K562 (cell line): Measurements from ENCODE around the gene CSRP2. TPM values are rescaled to one million over a fixed set of nuclear protein-coding genes. Genes with fewer than 3 reads are reported as not detected.

Experiments used
- ATAC-seq: fragments of 200-7000 bp; cut with Tn5 transposase; 3 replicates; pipeline ENCODE4 v1.9.1; 2020; ENCODE audit warnings: moderate library complexity
- BruUV-seq: library from RNA; stranded (reverse); fragments of 400-500 nt; replicated peaks from 2 replicates; lab custom pipeline; 2021; lab: Mats Ljungman, UMichigan
- CTCF ChIA-PET: fragments of 300-600 bp; formaldehyde crosslinking; extraction: SDS; loops from one replicate; lab custom pipeline; 2021; ENCODE audit warnings: low intra/inter-chr PET ratio; lab: Yijun Ruan, JAX
- POLR2A ChIA-PET: fragments of 300-600, 350-650 bp; sonication (Branson Sonifier 250); formaldehyde crosslinking; extraction: SDS; loops from one replicate; lab custom pipeline; 2021; ENCODE audit warnings: antibody characterized with exemption, inconsistent platforms; lab: Yijun Ruan, JAX
- DNase-seq, 4 experiments: peaks; one replicate each; pipeline versions ENCODE4 v3.0.0 to v3.0.0-alpha.2; 2011 to 2018; ENCODE audit warnings: low spot score in 3 of 4, mixed read lengths in 3 of 4; ENCODE audit errors: extremely low read depth in 1 of 4
- FAIRE-seq: peaks from 2 replicates; lab custom pipeline; 2011; peaks lifted over from hg19 to GRCh38; lab: Jason Lieb, UNC
- H2AFZ ChIP-seq: 2 replicates; pipeline ENCODE4 v1.6.0; 2011; ENCODE audit warnings: low read depth, low read length, control low read depth, inconsistent platforms
- H3K27ac ChIP-seq: fragments of 200-600 bp; 3 replicates; pipeline ENCODE4 v1.8.0; 2011; ENCODE audit warnings: low read depth, mild to moderate bottlenecking, control low read depth, inconsistent platforms, low read length, moderate library complexity, mixed read lengths; ENCODE audit errors: extremely low read depth
- H3K27me3 ChIP-seq, 2 experiments: fragments of 300-600 bp in 1 of 2; 2 replicates in 1 of 2; 3 replicates in 1 of 2; pipeline versions ENCODE4 v1.6.0 to v1.8.0; 2011; ENCODE audit warnings: inconsistent platforms in 2 of 2, low read length in 2 of 2, mild to moderate bottlenecking in 1 of 2, mixed read lengths in 1 of 2, moderate library complexity in 1 of 2; ENCODE audit not compliant: control insufficient read depth in 2 of 2, insufficient read depth in 2 of 2
- H3K36me3 ChIP-seq: fragments of 300-600 bp; 3 replicates; pipeline ENCODE4 v1.8.0; 2011; ENCODE audit warnings: mild to moderate bottlenecking, low read length, inconsistent platforms; ENCODE audit not compliant: control insufficient read depth, insufficient read depth
- H3K4me1 ChIP-seq, 2 experiments: fragments of 200-600 bp in 1 of 2; replicated peaks in 1 of 2; 2 replicates in 1 of 2; 3 replicates in 1 of 2; pipeline versions ENCODE4 v1.5.1 to v1.8.0; 2011; ENCODE audit warnings: inconsistent platforms in 2 of 2, low read length in 2 of 2, mild to moderate bottlenecking in 1 of 2, mixed read lengths in 1 of 2, moderate library complexity in 1 of 2; ENCODE audit not compliant: control insufficient read depth in 2 of 2, insufficient read depth in 2 of 2
- H3K4me2 ChIP-seq: 2 replicates; pipeline ENCODE4 v1.6.1; 2011; ENCODE audit warnings: low read length, control low read depth, inconsistent platforms, mixed read lengths; ENCODE audit not compliant: insufficient read depth
- H3K4me3 ChIP-seq: fragments of 200-600 bp; sonication (generic), shearing (Covaris generic); 2 replicates; pipeline ENCODE4 v1.5.1; 2016; ENCODE audit warnings: control low read depth, inconsistent platforms
- H3K79me2 ChIP-seq: fragments of 200-600 bp; 3 replicates; pipeline ENCODE4 v1.8.0; 2011; ENCODE audit warnings: low read length, inconsistent platforms; ENCODE audit not compliant: control insufficient read depth, insufficient read depth
- H3K9ac ChIP-seq, 2 experiments: 2 replicates each; pipeline versions ENCODE4 v1.6.0 to v1.6.1; 2011; ENCODE audit warnings: low read depth in 2 of 2, low read length in 2 of 2, control low read depth in 1 of 2, inconsistent platforms in 1 of 2, mild to moderate bottlenecking in 1 of 2, mixed read lengths in 1 of 2; ENCODE audit not compliant: insufficient read depth in 1 of 2
- H3K9me1 ChIP-seq: one replicate; pipeline ENCODE4 v1.6.0; 2011; ENCODE audit warnings: inconsistent platforms, mild to moderate bottlenecking, low read length, moderate library complexity; ENCODE audit not compliant: control insufficient read depth, insufficient read depth
- H3K9me3 ChIP-seq: replicated peaks from 2 replicates; pipeline ENCODE4 v1.5.1; 2011; ENCODE audit warnings: low read depth, low read length, inconsistent platforms; ENCODE audit not compliant: control insufficient read depth, insufficient read depth
- H4K20me1 ChIP-seq: replicated peaks from 2 replicates; pipeline ENCODE4 v1.6.1; 2011; ENCODE audit warnings: low read length, inconsistent platforms, mixed read lengths; ENCODE audit not compliant: control insufficient read depth, insufficient read depth
- CREB1 ChIP-seq, 2 experiments: sonication (generic) in 1 of 2; formaldehyde crosslinking in 1 of 2; IDR thresholded peaks; 2 replicates each; pipeline versions ENCODE4 v1.6.1 to v1.8.0; 2012 to 2022; ENCODE audit warnings: inconsistent platforms in 1 of 2, mild to moderate bottlenecking in 1 of 2, missing genetic modification reagents in 1 of 2, moderate library complexity in 1 of 2
- CREM ChIP-seq: IDR thresholded peaks from 2 replicates; pipeline ENCODE4 v1.6.1; 2014; ENCODE audit warnings: antibody characterized with exemption, low read depth
- RBFOX2 ChIP-seq: fragments of 200-400 bp; formaldehyde crosslinking; IDR thresholded peaks from 2 replicates; pipeline ENCODE4 v1.6.1; 2017; ENCODE audit warnings: low read depth, mild to moderate bottlenecking, low read length, moderate library complexity
- RBM22 ChIP-seq: fragments of 200-400 bp; formaldehyde crosslinking; IDR thresholded peaks from 2 replicates; pipeline ENCODE4 v1.6.1; 2018; ENCODE audit warnings: low read length, low read depth; ENCODE audit not compliant: poor library complexity, severe bottlenecking
- SRSF9 ChIP-seq: fragments of 200-400 bp; formaldehyde crosslinking; IDR thresholded peaks from 2 replicates; pipeline ENCODE4 v1.6.1; 2017; ENCODE audit warnings: low read depth, low read length, borderline replicate concordance
- ZNF274 ChIP-seq: IDR thresholded peaks from 2 replicates; pipeline ENCODE4 v1.6.1; 2011; ENCODE audit warnings: low read depth, mild to moderate bottlenecking, low read length, moderate library complexity, borderline replicate concordance
- ZNF408 ChIP-seq: fragments of 250-450 bp; sonication (Bioruptor Pico); IDR thresholded peaks from 2 replicates; pipeline ENCODE4 v1.4.0; 2020; ENCODE audit warnings: low read depth, mild to moderate bottlenecking, moderate library complexity
- WGBS: fragments of 100-300 bp; shearing (Covaris generic); methylation state at CpG from one replicate; pipeline ENCODE4 v1.1.6; 2016; ENCODE audit warnings: low coverage, mixed read lengths; ENCODE audit not compliant: insufficient coverage; ENCODE audit errors: missing lambda C conversion rate; 5-methylcytosine and 5-hydroxymethylcytosine counted together
- in situ Hi-C: fragments of 300-500 bp; cut with MboI; formaldehyde crosslinking; loops from 4 replicates; pipeline ENCODE4 v1.15.0; 2018; ENCODE audit warnings: inconsistent platforms, mixed read lengths
- intact Hi-C: fragments of 100-400 bp; cut with micrococcal nuclease; formaldehyde crosslinking; loops from 2 replicates; pipeline ENCODE4 v1.14.2; 2022
- polyA plus RNA-seq, 8 experiments: library from polyadenylated mRNA; depleted of rRNA in 4 of 8; stranded (reverse) in 5 of 8; unstranded in 3 of 8; fragments of >200 nt; fragmentation: Nextera tagmentation in 2 of 8; fragmentation: Illumina TruSeq in 1 of 8; extraction: Ambion mirVana in 2 of 8; extraction: Trizol in 1 of 8; gene quantifications; 2 replicates each; pipeline versions ENCODE4 v1.2.1 to v1.2.3, GENCODE V29; 2011 to 2014; ENCODE audit warnings: inconsistent platforms in 1 of 8, missing spikeins in 1 of 8
- total RNA-seq, 7 experiments: library from RNA; depleted of rRNA in 6 of 7; stranded (reverse); fragments of >200 nt in 6 of 7; fragmentation: Illumina TruSeq in 2 of 7; extraction: Trizol in 2 of 7; gene quantifications; 2 replicates each; pipeline versions ENCODE4 v1.2.1 to v1.2.3, GENCODE V29; 2011 to 2021; ENCODE audit warnings: low replicate concordance in 1 of 7
- TF ChIP-seq, protein P1 (sequence below): fragments of 450-650 bp; IDR thresholded peaks from 2 replicates; pipeline ENCODE4 v1.7.0; 2016; ENCODE audit warnings: borderline replicate concordance
- TF ChIP-seq, protein P2 (sequence below): fragments of 250-450 bp; sonication (Bioruptor Pico); IDR thresholded peaks from 2 replicates; pipeline ENCODE4 v1.5.0; 2021; ENCODE audit warnings: mild to moderate bottlenecking, moderate library complexity

CSRP2 gene
- total and polyA plus RNA-seq, 9 of the 15 experiments (the other 6 are each of a cell fraction or from before 2014, with no cell fraction given), result 0.32 to 6.2 (median 2.3) TPM

DNA sequence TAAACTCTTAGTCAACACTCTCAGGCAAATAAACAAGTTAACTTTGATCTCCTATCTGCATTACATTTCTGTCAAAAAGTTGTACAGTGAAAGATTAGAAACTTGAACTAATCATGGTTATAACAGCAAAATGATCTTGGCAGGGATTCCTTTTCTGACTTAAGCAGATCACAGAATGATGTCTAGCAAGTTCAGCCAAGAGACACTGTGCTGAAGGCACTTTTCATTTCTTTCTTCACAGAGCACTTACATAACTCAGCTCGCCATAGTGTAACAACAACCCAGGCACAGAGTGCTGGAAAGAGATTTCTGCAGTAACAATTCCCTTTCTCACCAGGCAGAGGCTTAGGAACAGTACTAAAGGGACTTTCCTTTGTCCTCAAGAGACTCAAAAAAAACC is 19.6 kb upstream of the CSRP2 start:
- FAIRE-seq (no peak), ATAC-seq (no peak), DNase-seq (no peak)
- Histone ChIP-seq H3K4me2 (no peak overlapping the region), H3K27ac (no peak overlapping the region), H3K9me1 (no peaks in the 10 kb centered on the region), H3K79me2 (no peaks in the 10 kb centered on the region), H2AFZ (no peak overlapping the region), H3K27me3 (no peaks in the 10 kb centered on the region; a peak in 1 of 5 replicates), H3K9me3 (no peaks in the 10 kb centered on the region; the same call in 1 of the 2 replicates), H3K4me1 (no peaks in the 10 kb centered on the region), H3K9ac (no peak overlapping the region), H3K36me3 (no peaks in the 10 kb centered on the region), H3K4me3 (no peak overlapping the region), H4K20me1 (no peaks in the 10 kb centered on the region)
- in situ Hi-C loops (no loop called here), intact Hi-C loops (no loop called here)
- TF ChIP-seq ZNF408 (CRISPR knock-in tag) (no peak), CREB1 (IDR thresholded peaks at IDR 0.05) (no peak), CREB1 (CRISPR knock-in tag; IDR thresholded peaks at IDR 0.05) (no peak)
- POLR2A ChIA-PET, result no interaction called here
- 0% methylated on average over 1 of the region's 1 CpG for WGBS
- no TSS peak for BruUV-seq
- CTCF ChIA-PET, result no interaction called here

DNA sequence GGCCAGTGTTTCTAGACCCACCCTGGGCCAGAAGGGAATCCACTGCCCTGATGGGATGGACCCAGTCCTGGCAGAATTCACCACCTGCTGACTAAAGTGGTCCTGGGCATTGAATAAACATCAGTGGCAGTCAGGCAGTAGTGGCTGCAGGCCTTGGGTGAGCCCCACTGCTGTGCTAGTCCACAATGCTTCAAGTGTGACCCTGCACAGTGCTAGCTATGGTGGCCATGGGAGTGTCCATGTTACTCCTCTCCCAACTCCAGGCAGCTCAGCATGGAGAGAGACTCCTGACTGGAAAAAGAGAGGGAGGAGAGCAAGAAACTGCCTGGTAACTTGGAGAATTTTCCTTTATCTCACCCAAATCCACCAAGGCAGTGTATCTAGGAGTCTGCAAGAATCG is 17.5 kb upstream of the CSRP2 start:
- ATAC-seq (no peak), DNase-seq (no peak), FAIRE-seq (no peak)
- ChIA-PET CTCF (no interaction called here), POLR2A (no interaction called here)
- Histone ChIP-seq H3K9ac (no peak overlapping the region), H3K36me3 (no peaks in the 10 kb centered on the region), H3K9me3 (no peaks in the 10 kb centered on the region), H3K4me3 (no peak overlapping the region), H4K20me1 (no peaks in the 10 kb centered on the region), H3K9me1 (no peaks in the 10 kb centered on the region), H3K4me1 (no peaks in the 10 kb centered on the region), H3K27me3 (peaks cover 3 to 4% of the 10 kb centered on the region in 2 experiments; a peak in 4 of 5 replicates), H3K4me2 (no peak overlapping the region), H2AFZ (no peak overlapping the region), H3K27ac (no peak overlapping the region), H3K79me2 (no peaks in the 10 kb centered on the region)
- WGBS, result 0% methylated on average over 1 of the region's 1 CpG
- in situ Hi-C loops (no loop called here), intact Hi-C loops (no loop called here)
- no TSS peak for BruUV-seq
- no peak for TF ChIP-seq ZNF274
- TF ChIP-seq RBFOX2, result no peak
- TF ChIP-seq, protein P1, sequence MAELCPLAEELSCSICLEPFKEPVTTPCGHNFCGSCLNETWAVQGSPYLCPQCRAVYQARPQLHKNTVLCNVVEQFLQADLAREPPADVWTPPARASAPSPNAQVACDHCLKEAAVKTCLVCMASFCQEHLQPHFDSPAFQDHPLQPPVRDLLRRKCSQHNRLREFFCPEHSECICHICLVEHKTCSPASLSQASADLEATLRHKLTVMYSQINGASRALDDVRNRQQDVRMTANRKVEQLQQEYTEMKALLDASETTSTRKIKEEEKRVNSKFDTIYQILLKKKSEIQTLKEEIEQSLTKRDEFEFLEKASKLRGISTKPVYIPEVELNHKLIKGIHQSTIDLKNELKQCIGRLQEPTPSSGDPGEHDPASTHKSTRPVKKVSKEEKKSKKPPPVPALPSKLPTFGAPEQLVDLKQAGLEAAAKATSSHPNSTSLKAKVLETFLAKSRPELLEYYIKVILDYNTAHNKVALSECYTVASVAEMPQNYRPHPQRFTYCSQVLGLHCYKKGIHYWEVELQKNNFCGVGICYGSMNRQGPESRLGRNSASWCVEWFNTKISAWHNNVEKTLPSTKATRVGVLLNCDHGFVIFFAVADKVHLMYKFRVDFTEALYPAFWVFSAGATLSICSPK, result no peak
- no peak for TF ChIP-seq RBM22
- TF ChIP-seq, protein P2, sequence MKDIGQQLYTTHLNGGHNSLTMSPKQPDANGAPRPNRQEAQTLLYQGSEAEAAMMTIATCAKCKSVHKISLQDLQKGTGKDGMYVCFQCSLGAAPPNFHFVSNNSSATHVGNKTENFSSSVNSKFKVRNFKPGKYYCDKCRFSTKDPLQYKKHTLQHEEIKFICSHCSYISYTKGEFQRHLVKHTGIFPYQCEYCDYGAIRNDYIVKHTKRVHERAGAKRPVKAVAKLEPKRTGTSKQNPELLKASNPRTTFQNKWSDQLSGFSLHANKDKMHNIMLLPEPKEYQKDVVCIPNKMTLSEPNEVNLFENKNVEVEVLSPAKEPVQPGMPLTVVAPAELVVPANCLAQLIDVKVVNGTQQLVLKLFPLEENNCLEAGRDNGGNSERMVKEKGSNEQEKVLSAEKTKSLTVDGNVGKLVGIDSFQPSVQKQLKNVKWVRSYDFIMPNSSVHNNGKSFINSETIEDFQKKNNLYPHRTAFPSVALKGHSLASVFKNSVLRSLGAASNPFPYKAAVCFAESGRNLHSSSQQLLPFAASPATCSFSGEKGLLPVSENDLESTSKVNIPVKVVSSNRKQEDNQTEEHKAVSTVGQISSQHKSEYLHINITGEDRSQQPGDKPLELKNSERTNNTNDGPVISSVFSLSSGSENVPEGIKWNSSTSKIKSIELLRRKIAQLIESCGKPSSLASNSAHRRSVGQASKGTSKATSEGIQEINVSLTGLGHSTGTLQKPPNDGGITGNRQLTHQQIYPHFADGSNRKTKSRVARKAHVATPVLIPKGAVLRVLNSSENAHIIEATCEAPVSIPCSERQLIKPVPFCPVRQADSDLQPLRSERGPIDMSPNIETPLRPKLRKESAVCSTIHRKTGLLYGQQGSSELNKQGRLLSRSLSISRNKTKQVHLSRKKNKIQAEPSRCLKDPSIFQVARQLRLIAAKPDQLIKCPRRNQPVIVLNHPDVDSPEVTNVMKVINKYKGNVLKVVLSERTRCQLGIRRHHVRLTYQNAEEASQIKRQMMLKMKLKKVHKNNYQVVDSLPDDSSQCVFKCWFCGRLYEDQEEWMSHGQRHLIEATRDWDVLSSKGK, result no peak
- no peak for TF ChIP-seq CREM
- no peak for TF ChIP-seq SRSF9
